ENCODE data around the gene H2BK1.

DNA sequence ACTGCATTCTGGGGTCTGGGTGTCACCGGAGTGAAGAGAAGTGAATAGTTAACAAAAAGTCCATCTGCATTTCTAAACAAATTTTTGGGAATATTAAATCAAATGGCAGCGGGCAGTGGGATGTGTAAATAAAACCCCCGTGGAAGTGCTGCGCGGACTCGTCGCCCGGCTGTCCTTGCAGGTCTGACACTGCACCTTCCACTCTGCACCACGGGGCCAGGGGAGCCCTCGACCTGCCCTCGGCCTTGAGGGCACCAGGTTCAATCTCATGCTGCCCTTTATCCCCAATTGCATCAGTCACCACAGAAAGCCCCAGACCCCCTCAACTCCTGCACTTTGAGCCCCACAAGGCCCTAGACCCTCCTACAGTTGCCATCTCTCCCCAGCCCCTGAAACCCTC, 44.6 kb upstream of the H2BK1 start:
- TF ChIP-seq, protein P1, sequence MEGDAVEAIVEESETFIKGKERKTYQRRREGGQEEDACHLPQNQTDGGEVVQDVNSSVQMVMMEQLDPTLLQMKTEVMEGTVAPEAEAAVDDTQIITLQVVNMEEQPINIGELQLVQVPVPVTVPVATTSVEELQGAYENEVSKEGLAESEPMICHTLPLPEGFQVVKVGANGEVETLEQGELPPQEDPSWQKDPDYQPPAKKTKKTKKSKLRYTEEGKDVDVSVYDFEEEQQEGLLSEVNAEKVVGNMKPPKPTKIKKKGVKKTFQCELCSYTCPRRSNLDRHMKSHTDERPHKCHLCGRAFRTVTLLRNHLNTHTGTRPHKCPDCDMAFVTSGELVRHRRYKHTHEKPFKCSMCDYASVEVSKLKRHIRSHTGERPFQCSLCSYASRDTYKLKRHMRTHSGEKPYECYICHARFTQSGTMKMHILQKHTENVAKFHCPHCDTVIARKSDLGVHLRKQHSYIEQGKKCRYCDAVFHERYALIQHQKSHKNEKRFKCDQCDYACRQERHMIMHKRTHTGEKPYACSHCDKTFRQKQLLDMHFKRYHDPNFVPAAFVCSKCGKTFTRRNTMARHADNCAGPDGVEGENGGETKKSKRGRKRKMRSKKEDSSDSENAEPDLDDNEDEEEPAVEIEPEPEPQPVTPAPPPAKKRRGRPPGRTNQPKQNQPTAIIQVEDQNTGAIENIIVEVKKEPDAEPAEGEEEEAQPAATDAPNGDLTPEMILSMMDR (IDR thresholded peaks at IDR 0.05) = no peak
- TF ChIP-seq POLR2A (IDR thresholded peaks at IDR 0.05) = no peak

All from right lobe of liver (tissue), 4 donors.